H1 (cell line): ENCODE results near the gene FAM171A1. TPM values are rescaled to one million over a fixed set of nuclear protein-coding genes. Genes with fewer than 3 reads are reported as not detected.

Experiments used
- CTCF ChIA-PET: fragments of 300-600 bp; sonication (Branson Sonifier 250); formaldehyde crosslinking; loops from one replicate; lab custom pipeline; 2021; ENCODE audit not compliant: partially characterized antibody; lab: Charles Lee
- POLR2A ChIA-PET: fragments of 300-600 bp; sonication (Branson Sonifier 250); formaldehyde crosslinking; loops from one replicate; lab custom pipeline; 2021; ENCODE audit warnings: inconsistent platforms; ENCODE audit not compliant: partially characterized antibody; lab: Charles Lee
- DNase-seq, 2 experiments: peaks; one replicate each; pipeline versions ENCODE4 v3.0.0 to v3.0.0-alpha.2; 2010 to 2022; ENCODE audit warnings: low spot score in 2 of 2, low read depth in 1 of 2, mixed read lengths in 1 of 2
- FAIRE-seq: peaks from 2 replicates; lab custom pipeline; 2011; peaks lifted over from hg19 to GRCh38; lab: Jason Lieb, UNC
- H2AFZ ChIP-seq: 2 replicates; pipeline ENCODE4 v1.8.1; 2012; ENCODE audit warnings: low read length, inconsistent platforms
- H2AK5ac ChIP-seq: 2 replicates; pipeline ENCODE4 v1.6.1; 2013; ENCODE audit warnings: low read depth, low read length
- H2BK120ac ChIP-seq: replicated peaks from 2 replicates; pipeline ENCODE3; 2013; ENCODE audit warnings: low read depth, low read length, inconsistent platforms
- H2BK12ac ChIP-seq: 2 replicates; pipeline ENCODE4 v1.6.1; 2013; ENCODE audit warnings: low read depth, low read length
- H2BK15ac ChIP-seq: 2 replicates; pipeline ENCODE4 v1.6.1; 2013; ENCODE audit warnings: low read length
- H2BK20ac ChIP-seq: 2 replicates; pipeline ENCODE4 v1.6.1; 2013; ENCODE audit warnings: low read length
- H2BK5ac ChIP-seq: 2 replicates; pipeline ENCODE4 v1.6.1; 2013; ENCODE audit warnings: low read depth, low read length
- H3K14ac ChIP-seq: 2 replicates; pipeline ENCODE4 v1.6.1; 2013; ENCODE audit warnings: inconsistent platforms; ENCODE audit not compliant: insufficient read length
- H3K18ac ChIP-seq: 2 replicates; pipeline ENCODE4 v1.6.1; 2013; ENCODE audit warnings: low read length; ENCODE audit errors: extremely low read depth
- H3K23ac ChIP-seq: 2 replicates; pipeline ENCODE4 v1.6.1; 2013; ENCODE audit warnings: inconsistent platforms; ENCODE audit not compliant: insufficient read length
- H3K23me2 ChIP-seq: 2 replicates; pipeline ENCODE4 v1.6.1; 2013; ENCODE audit warnings: low read depth, low read length
- H3K27ac ChIP-seq: 2 replicates; pipeline ENCODE4 v1.6.1; 2011; ENCODE audit warnings: low read depth, low read length, inconsistent platforms
- H3K27me3 ChIP-seq, 4 experiments: replicated peaks in 1 of 4; 1 replicate in 1 of 4; 2 replicates in 3 of 4; pipeline versions ENCODE4 v1.6.1 to v1.8.1; 2011 to 2013; ENCODE audit warnings: low read length in 3 of 4, mild to moderate bottlenecking in 3 of 4, inconsistent platforms in 2 of 4, mixed read lengths in 2 of 4, moderate library complexity in 1 of 4; ENCODE audit not compliant: control insufficient read depth in 3 of 4, insufficient read depth in 3 of 4; ENCODE audit errors: extremely low read depth in 1 of 4
- H3K36me3 ChIP-seq, 4 experiments: 2 replicates each; pipeline versions ENCODE4 v1.6.1 to v1.8.1; 2011 to 2013; ENCODE audit warnings: mild to moderate bottlenecking in 4 of 4, low read length in 3 of 4, moderate library complexity in 2 of 4, control low read depth in 1 of 4, inconsistent platforms in 1 of 4; ENCODE audit not compliant: insufficient read depth in 4 of 4, control insufficient read depth in 2 of 4
- H3K4ac ChIP-seq: replicated peaks from 2 replicates; pipeline ENCODE3; 2013; ENCODE audit warnings: low read length, low read depth, mixed read lengths, inconsistent platforms; ENCODE audit not compliant: insufficient read length
- H3K4me1 ChIP-seq, 4 experiments: replicated peaks in 1 of 4; 1 replicate in 1 of 4; 2 replicates in 3 of 4; pipeline versions ENCODE4 v1.6.1 to v1.8.1; 2011 to 2013; ENCODE audit warnings: low read length in 3 of 4, inconsistent platforms in 2 of 4, mixed read lengths in 1 of 4; ENCODE audit not compliant: insufficient read depth in 4 of 4, control insufficient read depth in 3 of 4
- H3K4me2 ChIP-seq, 2 experiments: 2 replicates each; pipeline versions ENCODE4 v1.6.1 to v1.8.1; 2011 to 2013; ENCODE audit warnings: low read depth in 2 of 2, low read length in 2 of 2, control low read depth in 1 of 2, inconsistent platforms in 1 of 2, mild to moderate bottlenecking in 1 of 2; ENCODE audit not compliant: insufficient read depth in 1 of 2
- H3K4me3 ChIP-seq, 4 experiments: fragments of 200-600, 300-600 bp in 1 of 4; sonication (generic), shearing (Covaris generic), sonication (Bioruptor Twin) in 1 of 4; 2 replicates each; pipeline versions ENCODE4 v1.5.1 to v1.8.1; 2011 to 2016; ENCODE audit warnings: low read length in 4 of 4, low read depth in 3 of 4, control low read depth in 2 of 4, inconsistent platforms in 2 of 4, mild to moderate bottlenecking in 2 of 4, mixed read lengths in 1 of 4, moderate library complexity in 1 of 4; ENCODE audit not compliant: insufficient read depth in 2 of 4; ENCODE audit errors: extremely low read depth in 1 of 4
- H3K56ac ChIP-seq: replicated peaks from 2 replicates; pipeline ENCODE3; 2013; ENCODE audit warnings: low read depth, mild to moderate bottlenecking, mixed read lengths, low read length, inconsistent platforms; ENCODE audit not compliant: insufficient read length
- H3K79me1 ChIP-seq: 2 replicates; pipeline ENCODE4 v1.6.1; 2013; ENCODE audit warnings: low read depth, low read length, control low read depth
- H3K79me2 ChIP-seq, 2 experiments: 2 replicates each; pipeline versions ENCODE4 v1.6.1 to v1.8.1; 2012 to 2013; ENCODE audit warnings: low read length in 2 of 2, mild to moderate bottlenecking in 2 of 2, inconsistent platforms in 1 of 2; ENCODE audit not compliant: insufficient read depth in 2 of 2, control insufficient read depth in 1 of 2
- H3K9ac ChIP-seq, 4 experiments: replicated peaks in 1 of 4; 1 replicate in 1 of 4; 2 replicates in 3 of 4; pipeline versions ENCODE4 v1.6.1 to v1.8.1; 2011 to 2013; ENCODE audit warnings: low read depth in 3 of 4, low read length in 3 of 4, control low read depth in 2 of 4, mild to moderate bottlenecking in 2 of 4, moderate library complexity in 2 of 4, inconsistent platforms in 1 of 4; ENCODE audit errors: extremely low read depth in 1 of 4
- H3K9me3 ChIP-seq, 2 experiments: 2 replicates each; pipeline versions ENCODE4 v1.6.1 to v1.8.1; 2012 to 2013; ENCODE audit warnings: mild to moderate bottlenecking in 2 of 2, moderate library complexity in 2 of 2, control low read depth in 1 of 2, inconsistent platforms in 1 of 2, low read depth in 1 of 2, low read length in 1 of 2, mixed read lengths in 1 of 2; ENCODE audit not compliant: insufficient read depth in 2 of 2
- H4K20me1 ChIP-seq, 2 experiments: replicated peaks in 1 of 2; 2 replicates each; pipeline versions ENCODE3 to v1.8.1; 2011 to 2013; ENCODE audit warnings: inconsistent platforms in 2 of 2, low read length in 2 of 2, mild to moderate bottlenecking in 1 of 2; ENCODE audit not compliant: insufficient read depth in 2 of 2, control insufficient read depth in 1 of 2
- H4K5ac ChIP-seq: 2 replicates; pipeline ENCODE4 v1.6.1; 2013; ENCODE audit warnings: low read length, low read depth, mixed read lengths, inconsistent platforms; ENCODE audit not compliant: insufficient read length
- H4K8ac ChIP-seq: 2 replicates; pipeline ENCODE4 v1.8.0; 2013; ENCODE audit warnings: mild to moderate bottlenecking, moderate library complexity, low read length, inconsistent platforms; ENCODE audit not compliant: insufficient read depth; ENCODE audit errors: extremely low read depth
- H4K91ac ChIP-seq: replicated peaks from 2 replicates; pipeline ENCODE3; 2013; ENCODE audit warnings: low read length, mixed read lengths, inconsistent platforms; ENCODE audit not compliant: insufficient read length
- BCL11A ChIP-seq, 2 experiments: IDR thresholded peaks; one replicate each; pipeline ENCODE4 v1.6.1; 2011; ENCODE audit warnings: low read depth in 2 of 2, low read length in 2 of 2, mild to moderate bottlenecking in 2 of 2
- RBBP5 ChIP-seq: IDR thresholded peaks from 2 replicates; pipeline ENCODE4 v1.7.1; 2012; ENCODE audit warnings: low read depth, mild to moderate bottlenecking, inconsistent platforms, low read length, moderate library complexity, borderline replicate concordance
- SP4 ChIP-seq: IDR thresholded peaks from 2 replicates; pipeline ENCODE4 v1.6.1; 2012; ENCODE audit warnings: low read length, inconsistent platforms
- WGBS, 2 experiments: shearing (Covaris generic) in 1 of 2; methylation state at CpG; one replicate each; pipeline versions ENCODE4 v1.1.6 to v1.1.7; 2013 to 2015; ENCODE audit warnings: low lambda C conversion rate in 2 of 2, mixed read lengths in 2 of 2, inconsistent platforms in 1 of 2, low coverage in 1 of 2, missing lambda C conversion rate in 1 of 2; ENCODE audit not compliant: insufficient replicate concordance in 2 of 2, insufficient coverage in 1 of 2, insufficient read length in 1 of 2; ENCODE audit errors: extremely low coverage in 1 of 2, missing lambda C conversion rate in 1 of 2; 5-methylcytosine and 5-hydroxymethylcytosine counted together
- polyA plus RNA-seq, 7 experiments: library from polyadenylated mRNA; depleted of rRNA in 3 of 7; stranded (reverse) in 5 of 7; unstranded in 2 of 7; fragments of >200 nt in 5 of 7; fragments of 200-250 nt in 2 of 7; gene quantifications; 1 replicate in 5 of 7; 2 replicates in 1 of 7; 4 replicates in 1 of 7; pipeline versions ENCODE4 v1.2.1 to v1.2.3, GENCODE V29; 2011 to 2013; ENCODE audit warnings: missing spikeins in 2 of 7, mixed read lengths in 2 of 7
- total RNA-seq: library from RNA; stranded (reverse); fragmentation: NEBNext Ultra II Directional; extraction: Animal tissue kit (Norgen Biotek cat#: 25700); gene quantifications from 2 replicates; pipeline ENCODE4 v1.2.1, GENCODE V29; 2021

The FAM171A1 gene
- total and polyA plus RNA-seq, 2 of the 8 experiments (the other 6 are each of a cell fraction or from before 2014, with no cell fraction given), result 26.6 to 42.1 TPM

- no peak overlapping the region for H3K14ac ChIP-seq
- no peak overlapping the region for H2BK5ac ChIP-seq
- H4K20me1 ChIP-seq, result peaks cover 0 to 2% of the 10 kb centered on the region in 2 experiments
- no peak overlapping the region for H2BK12ac ChIP-seq
- H3K18ac ChIP-seq, result no peak overlapping the region
- H4K8ac ChIP-seq, result no peak overlapping the region
- H2BK15ac ChIP-seq, result no peak overlapping the region
- H3K4ac ChIP-seq, result no peak overlapping the region
- no peak overlapping the region for H2BK120ac ChIP-seq
- no peak overlapping the region for H3K27ac ChIP-seq
- H4K91ac ChIP-seq, result no peak overlapping the region
- FAIRE-seq (no peak), DNase-seq (no peak)
- no peak overlapping the region for H4K5ac ChIP-seq
- TF ChIP-seq RBBP5, result no peak
- no peak for TF ChIP-seq SP4
- no peak for TF ChIP-seq BCL11A (IDR thresholded peaks at IDR 0.05; ENCODE audit: low read depth in 2 of 2, low read length in 2 of 2)
- ChIA-PET POLR2A (no interaction called here), CTCF (interaction anchor here (1.8 kb wide), 1 partner anchor 10 kb away, joined by 7 read pairs; no protein-coding TSS in a partner anchor)
- no peaks in the 10 kb centered on the region for H3K36me3 ChIP-seq
- peaks cover 7% of the 10 kb centered on the region for H3K79me1 ChIP-seq
- no peak overlapping the region for H2AK5ac ChIP-seq
- no peak overlapping the region for H3K4me2 ChIP-seq
- WGBS, 2 experiments, result 91% methylated on average over 2 of the region's 2 CpGs; no CpG with 5 or more reads in 1 of the 2 experiments
- H2BK20ac ChIP-seq, result no peak overlapping the region
- H3K23me2 ChIP-seq, result no peaks in the 10 kb centered on the region
- H2AFZ ChIP-seq, result no peak overlapping the region
- no peak overlapping the region for H3K4me3 ChIP-seq
- H3K4me1 ChIP-seq, result peaks cover 0 to under 1% (median 0%) of the 10 kb centered on the region in 4 experiments; a peak in 1 of 7 replicates
- H3K23ac ChIP-seq, result no peak overlapping the region
- no peak overlapping the region for H3K9ac ChIP-seq
- H3K9me3 ChIP-seq, result no peaks in the 10 kb centered on the region
- H3K27me3 ChIP-seq, result no peaks in the 10 kb centered on the region
- H3K79me2 ChIP-seq, result peaks cover 0 to 15% of the 10 kb centered on the region in 2 experiments; a peak in 2 of 4 replicates
- H3K56ac ChIP-seq, result no peak overlapping the region
Observed at GRCh38 chr10:15339892-15340291, 31.2 kb downstream of the FAM171A1 start.
